Fibroblast of peridontal ligament (primary cell): Measurements from ENCODE around the gene MCOLN3.

Experiments used
- DNase-seq: peaks from one replicate; pipeline ENCODE4 v3.0.0-alpha.2; 2010; ENCODE audit errors: extremely low read depth

Gene MCOLN3, protein sequence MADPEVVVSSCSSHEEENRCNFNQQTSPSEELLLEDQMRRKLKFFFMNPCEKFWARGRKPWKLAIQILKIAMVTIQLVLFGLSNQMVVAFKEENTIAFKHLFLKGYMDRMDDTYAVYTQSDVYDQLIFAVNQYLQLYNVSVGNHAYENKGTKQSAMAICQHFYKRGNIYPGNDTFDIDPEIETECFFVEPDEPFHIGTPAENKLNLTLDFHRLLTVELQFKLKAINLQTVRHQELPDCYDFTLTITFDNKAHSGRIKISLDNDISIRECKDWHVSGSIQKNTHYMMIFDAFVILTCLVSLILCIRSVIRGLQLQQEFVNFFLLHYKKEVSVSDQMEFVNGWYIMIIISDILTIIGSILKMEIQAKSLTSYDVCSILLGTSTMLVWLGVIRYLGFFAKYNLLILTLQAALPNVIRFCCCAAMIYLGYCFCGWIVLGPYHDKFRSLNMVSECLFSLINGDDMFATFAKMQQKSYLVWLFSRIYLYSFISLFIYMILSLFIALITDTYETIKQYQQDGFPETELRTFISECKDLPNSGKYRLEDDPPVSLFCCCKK

DNA sequence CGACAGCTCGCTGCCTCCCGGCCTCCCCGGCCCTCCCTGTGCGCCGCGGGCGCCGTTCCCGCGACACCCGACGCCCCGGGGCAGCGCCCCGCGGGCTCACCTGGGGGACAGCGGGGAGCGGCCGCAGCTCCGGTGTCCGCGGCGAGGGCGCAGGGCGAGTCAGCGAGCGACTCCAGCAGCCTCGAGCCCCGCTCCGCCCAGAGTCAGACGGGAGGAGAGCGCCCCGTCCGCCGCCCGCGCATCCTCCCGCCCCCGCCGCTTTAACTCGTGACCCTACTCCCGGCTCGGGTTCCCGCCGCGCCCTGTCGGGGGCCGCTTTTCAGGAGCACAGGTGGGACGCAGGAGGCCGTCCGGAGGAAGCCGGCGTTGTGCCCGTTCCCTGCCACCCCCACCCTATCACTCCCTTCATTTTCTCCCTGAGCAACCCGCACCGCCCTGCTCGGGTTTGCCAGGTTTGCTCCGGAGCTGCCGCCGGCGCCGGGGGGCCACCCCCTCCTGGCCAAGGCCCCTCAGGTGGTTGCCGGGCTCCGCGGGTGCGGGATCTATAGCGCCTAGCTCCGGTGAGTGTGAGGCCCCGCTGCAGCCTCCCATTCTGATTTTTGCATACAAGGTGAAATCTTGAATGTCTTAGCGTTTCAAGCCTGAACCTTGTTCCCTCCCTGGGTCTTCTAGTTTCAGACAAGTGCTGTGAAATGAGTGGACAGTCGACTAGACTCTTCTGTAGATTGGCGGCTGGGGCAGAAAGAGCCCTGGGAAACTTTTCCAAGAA is at the start of gene MCOLN3:
MCOLN3 (minus strand) TSS at position 205 of the 769 bp plus-strand sequence. CDS start 3,140 bp downstream, outside the sequence.
- DNase-seq = no peak

DNA sequence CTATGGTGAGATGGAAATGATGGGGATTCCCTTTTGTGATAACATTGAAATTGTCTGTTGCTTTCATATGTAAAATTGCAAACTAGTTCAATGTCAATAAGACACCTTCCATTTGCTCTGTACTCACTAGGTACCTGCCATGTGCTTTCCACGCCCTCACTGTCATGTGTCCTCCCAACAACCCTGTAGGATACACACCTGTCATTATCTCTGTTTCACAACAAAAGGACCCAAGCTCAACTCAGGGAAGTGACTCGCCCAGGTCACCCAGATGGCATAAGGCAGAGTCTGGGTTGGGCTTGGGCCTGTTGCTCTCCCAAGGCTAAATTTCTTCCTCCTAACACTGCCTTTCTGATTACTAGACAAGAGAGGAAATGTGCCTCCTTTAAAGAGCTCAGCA is 45.3 kb upstream of the MCOLN3 start:
- DNase-seq = no peak

DNA sequence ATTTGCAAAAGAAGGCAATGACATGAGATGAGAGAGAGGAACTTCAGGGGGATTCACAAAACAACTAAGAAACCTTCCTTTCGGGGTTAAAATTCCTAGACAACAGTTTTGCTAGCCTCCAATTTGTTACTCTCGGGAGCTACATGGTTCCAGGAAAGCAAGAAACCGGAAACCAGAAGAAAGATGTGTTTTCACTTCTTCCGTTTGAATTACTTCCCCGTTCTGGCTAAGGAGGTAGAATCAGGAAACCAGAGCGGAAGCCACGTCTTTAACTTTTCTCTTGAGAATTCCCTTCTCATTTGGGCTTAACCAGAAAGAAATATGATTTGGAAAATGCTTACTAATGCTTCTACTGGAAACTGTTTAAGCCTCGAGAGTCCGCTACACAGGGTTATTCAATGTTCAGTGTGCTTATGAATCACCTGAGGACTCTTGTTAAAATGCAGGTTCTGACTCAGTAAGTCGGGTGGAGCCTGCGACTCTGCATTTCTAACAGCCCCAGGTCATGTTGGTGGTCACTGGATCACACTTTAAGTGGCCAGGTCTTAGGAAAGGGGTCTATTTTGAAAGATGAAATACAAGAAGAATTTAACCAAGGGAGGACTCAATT is 43.5 kb upstream of the MCOLN3 start:
- peak; percentile 34 for DNase-seq

DNA sequence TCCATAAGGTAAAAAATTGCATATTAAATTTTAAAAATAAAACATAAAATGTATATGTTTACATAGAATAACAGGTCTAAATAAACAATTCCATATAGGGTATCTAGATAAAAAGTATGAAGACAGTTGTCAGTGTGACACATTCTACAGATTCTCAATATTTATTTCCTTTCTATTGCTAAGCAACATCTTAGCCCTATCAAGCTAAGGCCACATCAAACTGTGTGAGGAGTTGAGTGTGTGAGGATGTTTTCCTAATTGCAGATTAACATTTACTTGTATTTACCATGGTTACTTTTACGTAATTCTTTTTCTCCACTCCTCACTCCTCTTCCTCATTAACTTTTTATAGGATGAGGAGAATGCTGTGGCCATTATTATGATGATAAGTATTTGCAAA is 41.9 kb upstream of the MCOLN3 start:
- DNase-seq = no peak

DNA sequence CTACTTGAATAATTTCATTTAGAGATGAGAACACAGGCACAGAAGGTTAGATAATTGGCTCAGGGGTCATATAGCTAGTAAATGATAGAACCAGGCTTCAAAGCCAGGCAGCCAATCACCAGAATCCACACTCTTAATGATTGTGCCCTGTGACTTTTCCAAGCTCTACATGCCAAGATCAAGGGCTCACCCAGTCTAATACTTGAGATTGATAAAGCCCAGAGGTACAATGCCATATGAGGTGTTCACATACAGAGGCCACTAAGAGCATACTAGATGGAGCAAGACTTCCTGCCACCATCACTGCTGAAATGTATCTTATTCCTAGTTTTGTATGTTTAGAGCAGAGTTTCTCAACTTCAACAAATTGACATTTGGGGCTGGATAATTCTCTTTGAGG is 40.9 kb upstream of the MCOLN3 start:
- no peak for DNase-seq

DNA sequence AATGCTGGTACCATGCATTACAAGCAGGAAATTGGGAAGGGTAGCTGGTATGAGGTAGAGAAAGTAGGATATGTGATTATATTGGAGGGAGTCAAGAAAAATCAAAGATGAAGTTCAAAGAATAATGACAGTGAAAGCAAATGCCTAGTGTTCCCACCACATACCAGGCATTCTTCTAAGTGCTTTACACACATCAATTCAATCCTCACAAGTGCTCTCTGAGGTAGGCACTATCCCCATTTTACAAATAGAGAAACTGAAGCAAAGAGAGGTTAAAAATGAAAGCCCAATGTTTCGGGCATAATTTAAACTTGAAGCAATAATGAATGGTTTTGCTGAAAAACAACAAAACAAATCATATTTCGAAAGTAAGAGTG is 40.1 kb upstream of the MCOLN3 start:
- DNase-seq = no peak

DNA sequence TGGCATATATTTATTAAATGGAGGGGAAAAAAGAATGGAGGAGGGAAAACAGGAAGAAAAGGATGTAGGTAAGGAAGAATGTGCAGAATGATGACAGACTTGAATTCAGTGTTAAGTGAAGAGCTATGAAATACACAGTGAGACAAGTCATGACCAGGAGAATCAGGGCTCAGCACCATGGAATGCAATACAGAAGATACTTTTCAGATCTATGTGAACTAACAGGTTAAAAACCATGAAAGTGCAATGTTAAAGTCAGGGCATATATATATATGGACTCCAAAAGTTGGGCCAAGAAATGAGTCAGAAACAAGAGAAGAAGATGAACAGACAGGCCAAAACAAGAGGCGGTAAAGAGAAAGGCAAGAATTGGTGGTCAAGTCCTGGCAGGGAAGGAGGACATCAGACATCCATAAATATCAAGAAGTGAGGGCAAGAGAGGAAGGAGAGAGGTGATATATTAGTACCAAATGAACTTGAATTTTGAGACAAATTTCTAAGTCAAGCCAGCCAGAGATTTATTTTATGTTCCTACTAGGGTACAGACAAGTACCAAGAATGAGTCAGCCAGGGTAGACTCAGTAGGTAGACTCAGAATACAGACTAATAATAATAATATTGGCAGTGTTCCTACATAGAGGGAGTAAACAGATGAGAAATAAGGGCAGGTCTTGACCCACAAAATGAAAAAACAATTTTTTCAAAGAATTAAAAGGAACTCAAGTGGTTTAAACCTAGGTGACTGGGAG is 39.5 kb upstream of the MCOLN3 start:
- no peak for DNase-seq

DNA sequence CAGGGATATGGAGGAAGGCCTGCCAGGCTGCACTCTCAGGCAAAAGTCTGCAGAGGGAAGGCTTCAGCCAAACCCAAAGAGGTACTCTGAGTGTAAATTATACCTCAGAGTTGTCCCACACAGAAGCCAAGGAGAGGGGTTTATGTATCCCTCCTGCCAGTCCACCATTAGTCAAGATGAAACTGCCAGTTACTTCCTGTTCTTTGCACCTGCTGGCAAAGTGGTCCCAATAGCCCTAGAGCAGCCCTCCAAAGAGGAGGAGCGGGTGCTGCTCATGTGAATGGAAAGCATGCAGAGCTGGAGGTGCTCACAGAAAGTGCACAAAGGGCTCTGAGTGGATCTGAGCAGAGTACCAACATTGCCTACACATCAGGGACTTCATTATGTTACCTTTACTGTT is 37.1 kb upstream of the MCOLN3 start:
- no peak for DNase-seq

DNA sequence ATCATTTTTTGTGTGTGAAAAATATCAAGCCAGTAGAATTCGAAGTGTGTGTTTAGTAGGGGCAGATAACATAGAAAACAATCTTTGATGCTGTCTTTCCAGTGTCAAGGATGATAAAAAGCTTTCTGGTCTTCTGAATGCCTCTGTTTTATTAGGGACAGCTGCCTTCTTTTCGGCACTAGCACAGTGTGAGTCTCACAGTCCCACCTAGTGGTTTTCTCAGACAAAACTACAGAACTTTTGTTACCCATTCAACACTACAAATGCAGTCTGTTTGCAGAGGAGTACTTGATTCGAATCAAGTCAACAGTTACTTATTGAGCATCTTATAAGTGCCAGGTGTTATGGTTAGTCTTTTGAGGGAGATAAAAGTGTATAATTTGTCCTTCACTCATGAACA is 30.6 kb upstream of the MCOLN3 start:
- DNase-seq = peak; percentile 64

DNA sequence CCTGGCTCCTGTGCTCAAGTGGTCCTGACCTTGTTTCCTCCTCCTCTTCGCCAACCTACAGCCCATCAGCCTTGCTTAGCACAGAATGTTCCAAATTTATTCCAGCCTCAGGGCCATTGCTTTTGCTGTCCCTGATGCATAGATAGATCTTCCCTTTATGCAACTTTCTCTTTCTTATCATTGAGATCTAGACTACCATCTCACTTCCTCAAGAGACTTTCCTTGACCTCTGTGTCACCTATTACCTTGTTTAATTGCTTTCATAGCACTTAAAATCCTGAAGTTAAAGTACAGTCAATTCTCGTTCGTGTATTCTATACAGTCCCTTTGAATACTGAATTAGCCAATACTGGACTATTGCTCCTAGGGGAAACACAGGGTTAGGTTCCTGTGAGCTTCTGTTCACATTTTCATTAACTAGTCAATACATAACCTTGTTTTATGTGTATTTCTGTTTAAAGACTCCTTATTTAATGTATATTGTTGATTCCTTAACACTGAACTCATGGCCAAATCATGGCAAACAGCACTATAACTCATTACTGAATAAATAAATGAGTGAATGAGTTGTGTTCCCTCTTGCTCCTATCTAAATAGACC is 26.2 kb upstream of the MCOLN3 start:
- DNase-seq = no peak

DNA sequence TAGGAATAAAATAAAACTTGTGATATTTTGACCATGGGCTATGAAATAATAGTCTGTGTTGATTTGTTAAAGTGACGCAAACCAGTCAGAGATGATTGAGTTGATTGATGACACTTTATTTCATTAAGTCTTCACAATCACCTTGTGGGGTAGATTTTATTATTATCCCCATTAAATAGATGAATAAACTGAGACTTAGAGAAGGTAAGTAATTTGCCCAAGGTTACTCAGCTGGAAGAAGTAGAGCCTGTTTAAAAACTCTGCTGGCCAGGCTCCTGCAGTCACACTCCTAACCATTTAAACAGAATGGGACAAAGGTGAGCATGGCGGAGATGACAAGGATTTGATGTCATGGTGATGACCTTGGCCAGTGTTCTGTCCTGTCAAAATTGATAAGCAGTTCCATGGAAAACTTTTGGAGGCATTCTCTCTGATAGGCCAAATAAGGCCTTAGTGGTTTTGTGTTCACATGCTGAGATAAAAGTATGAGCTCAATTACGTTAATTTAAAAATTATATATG is 22.7 kb upstream of the MCOLN3 start:
- DNase-seq = no peak

DNA sequence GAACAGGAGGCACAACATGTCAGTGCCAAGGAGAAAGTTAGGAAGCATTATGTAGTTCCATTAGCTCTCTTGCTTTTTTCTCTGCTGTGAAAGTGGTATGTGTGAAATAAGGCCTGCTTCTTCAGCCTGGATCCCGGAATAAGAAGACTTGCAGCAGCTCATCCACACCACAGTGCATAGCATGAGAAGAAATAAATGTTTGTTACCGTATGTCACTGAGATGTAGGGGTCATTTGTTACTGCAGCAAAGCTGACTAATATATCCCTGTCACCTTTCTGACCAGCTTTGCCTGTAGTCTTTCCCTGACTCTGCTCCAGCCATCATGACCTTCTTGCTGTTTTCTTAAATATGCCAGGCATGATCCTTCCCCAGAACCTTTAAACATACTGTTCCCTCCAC is 20.5 kb upstream of the MCOLN3 start:
- no peak for DNase-seq

DNA sequence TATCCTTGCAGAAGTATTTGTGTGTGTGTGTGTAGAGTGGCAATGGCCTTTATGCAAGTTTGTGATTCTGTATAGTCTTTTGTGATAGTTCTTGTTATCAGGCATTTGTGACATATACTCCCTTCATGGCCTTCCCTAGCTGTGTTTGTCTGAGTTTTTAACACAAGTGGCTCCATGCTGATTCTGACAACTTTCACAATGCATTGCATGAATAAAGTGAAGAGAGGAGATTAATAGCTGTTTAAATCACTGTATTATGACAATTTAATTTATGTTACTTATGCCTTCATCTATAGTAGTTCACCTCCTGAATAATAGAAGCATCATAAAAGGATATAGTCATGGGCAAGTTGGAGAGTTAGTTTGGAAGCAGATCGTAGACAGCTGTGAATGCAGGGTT is 17.2 kb upstream of the MCOLN3 start:
- DNase-seq = no peak

DNA sequence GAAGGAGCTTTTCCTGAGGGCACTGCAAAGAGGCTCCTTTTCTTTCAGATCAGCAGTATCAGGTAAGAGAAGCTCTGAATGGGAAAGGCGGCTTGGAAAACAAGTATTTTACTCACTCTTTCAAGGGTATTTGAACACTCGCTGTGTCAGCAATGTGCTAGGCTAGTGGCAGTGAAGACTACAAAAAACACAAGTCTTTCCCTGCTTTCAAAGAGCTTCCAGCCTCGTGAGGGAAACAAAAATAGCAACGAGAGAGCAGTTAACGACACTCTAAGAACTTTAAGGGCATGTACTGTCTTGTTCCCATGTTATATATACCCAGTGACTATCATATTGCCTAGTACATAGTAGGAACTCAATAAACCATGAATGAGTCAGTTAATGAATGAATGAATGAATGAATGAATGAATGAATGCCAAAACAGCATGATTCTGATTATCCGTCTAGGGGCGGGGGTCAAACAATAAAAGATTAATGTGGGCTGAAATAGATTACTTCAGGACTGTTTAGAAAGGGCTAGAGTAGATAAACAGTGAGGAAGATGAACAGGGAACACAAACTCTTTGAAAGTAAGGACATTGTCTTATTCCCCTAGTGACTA is 14.2 kb upstream of the MCOLN3 start:
- no peak for DNase-seq

DNA sequence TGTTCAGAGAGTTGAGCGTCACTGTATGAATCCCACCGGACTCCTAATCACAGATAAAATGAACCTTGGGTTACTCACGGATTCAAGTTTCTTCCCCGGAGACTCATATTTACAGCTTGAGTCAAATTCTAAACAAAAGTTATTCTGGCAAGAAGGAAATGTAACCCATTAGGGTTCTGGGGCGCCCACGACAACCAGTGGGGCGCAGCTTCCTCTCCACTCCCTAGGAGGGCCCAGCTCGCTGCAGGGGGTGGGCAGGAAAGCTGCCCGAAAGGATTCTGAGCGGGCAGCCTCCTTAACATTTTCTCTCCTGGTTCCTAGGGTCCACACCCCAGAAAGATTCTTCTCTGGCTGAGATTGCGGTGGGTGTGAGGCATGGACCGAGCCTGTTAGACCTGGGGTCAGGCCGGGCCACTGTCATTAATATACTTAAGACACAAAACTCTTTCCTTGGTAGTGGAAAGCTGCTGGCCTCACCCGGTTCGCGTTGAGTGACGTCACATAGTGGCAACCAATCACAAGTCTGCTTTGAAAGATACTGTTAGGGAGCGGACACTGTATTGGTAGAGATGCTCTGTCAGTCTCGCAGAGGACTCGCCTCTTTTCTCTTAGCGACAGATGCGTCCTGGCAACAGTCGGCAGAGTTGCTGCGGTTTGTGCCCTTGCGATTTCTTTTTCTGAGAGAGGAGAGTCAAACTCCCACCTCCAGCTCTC is 13.6 kb upstream of the MCOLN3 start:
- peak; percentile 100 for DNase-seq

DNA sequence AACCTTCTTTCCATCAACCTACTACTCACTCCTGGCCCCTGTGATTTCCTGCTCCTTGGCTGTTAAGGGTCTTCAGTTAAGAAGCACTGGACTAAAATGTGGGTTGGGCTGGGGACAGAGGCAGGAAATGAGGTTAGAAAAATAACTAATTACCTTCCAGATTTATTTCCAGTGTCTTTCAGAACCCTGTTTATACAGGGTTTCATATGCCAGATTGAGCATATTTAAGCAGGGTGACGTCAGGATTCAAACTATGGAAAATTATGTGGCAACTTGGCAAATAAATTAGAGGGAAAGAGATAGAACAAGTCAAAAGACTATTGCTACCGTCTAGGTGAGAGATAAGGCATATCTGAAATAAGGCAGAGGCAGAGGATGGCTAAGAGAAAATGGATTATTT is 11.7 kb upstream of the MCOLN3 start:
- DNase-seq = peak; percentile 7

DNA sequence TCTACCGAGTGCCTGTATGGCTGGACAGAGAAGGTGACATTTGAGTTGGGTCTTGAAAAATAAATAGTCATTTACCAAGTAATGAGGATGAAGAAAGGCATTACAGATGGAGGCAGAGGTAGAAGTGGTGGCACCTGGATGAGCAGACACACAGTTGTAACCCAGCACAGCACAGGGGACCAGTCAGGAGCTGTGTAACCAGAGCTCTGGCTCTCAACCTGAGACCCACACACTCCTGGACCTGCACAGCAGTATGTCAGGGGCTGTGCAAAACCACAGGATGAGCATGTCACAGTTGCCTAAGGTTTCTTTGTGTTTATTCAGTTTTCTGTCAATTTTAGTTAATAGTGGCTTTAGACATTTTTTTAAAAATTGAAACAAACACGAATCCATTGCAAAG is 11.3 kb upstream of the MCOLN3 start:
- no peak for DNase-seq

DNA sequence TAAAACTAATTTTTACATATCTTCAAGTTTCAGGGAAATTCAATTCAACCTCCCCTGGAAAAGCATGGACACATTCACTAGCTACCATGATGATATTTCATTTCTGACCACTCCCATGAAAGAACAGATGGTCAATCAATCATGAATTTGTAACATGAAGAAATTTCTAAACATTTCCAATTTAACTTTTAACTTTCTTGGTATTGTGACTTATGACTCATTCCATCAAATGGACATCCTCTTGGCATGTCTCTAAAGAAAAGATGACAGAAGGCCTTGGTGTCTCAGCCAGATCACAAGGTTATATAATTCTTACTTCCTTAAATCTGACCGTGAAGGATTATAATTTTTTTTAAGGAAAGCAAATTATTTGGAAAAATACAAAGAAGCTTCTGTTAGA is 10.5 kb upstream of the MCOLN3 start:
- DNase-seq = no peak

DNA sequence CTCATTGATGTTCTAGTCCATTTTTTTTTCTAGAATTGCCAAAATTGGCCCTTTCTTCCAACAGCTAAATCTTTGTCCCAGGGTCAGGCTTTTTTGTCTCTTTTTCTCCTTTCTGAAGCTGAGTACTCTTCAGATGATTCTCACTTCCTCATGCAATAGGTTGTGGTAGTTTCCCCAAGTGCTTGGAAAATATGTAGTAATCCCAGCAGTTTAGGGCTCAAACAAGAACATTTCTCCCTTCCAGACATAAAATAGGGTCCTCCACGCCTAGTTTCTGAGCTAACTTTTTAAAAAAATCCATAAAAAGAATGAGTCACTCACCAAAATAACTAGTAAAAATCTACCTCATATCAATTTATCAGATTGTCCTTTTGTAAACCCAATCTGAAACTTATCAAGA is 10.0 kb upstream of the MCOLN3 start:
- no peak for DNase-seq

DNA sequence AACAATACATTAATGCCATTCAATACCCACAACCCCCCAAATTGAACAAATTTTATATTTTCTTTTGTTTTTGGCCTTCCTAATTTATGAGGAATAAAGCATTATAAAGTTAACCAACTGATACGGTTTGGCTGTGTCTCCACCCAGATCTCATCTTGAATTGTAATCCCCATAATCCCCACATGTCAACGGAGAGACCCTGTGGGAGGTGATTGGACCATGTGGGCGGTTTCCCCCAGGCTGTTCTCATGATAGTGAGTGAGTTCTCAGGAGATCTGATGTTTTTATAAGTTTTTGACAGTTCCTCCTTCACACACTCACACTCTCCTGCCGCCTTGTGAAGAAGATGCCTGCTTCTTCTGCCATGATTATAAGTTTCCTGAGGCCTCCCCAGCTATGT is 6.4 kb upstream of the MCOLN3 start:
- no peak for DNase-seq
